ENCODE results near the gene HCFC1R1.
"Not testable (repeated sequence)": the region's sequence is repeated elsewhere in the genome, so short reads cannot be mapped to it uniquely, and the experiment has no call there.

DNA sequence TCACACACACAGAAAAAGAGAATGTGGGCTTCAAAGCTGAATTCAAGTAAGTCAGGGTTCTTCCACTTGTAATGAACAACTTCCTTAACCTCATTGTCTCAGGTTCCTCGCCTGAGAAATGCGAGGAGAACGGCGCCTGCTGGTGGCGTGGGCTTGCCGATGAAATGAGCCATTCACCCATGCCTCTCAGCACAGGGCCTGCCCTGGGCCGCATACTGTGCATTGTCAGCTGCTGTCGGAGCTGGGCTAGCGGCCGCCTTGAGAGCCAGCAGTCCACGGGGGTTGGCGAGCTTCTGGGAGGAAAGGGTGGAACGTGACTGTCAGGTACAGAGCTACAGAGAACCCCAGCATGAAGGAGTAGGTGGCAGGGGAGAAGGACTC lies 29.6 kb upstream of the HCFC1R1 start:
- not testable (repeated sequence) for TF ChIP-seq POLR2A (IDR thresholded peaks at IDR 0.05; ENCODE audit: low read length); GATA1 (IDR thresholded peaks at IDR 0.05; ENCODE audit: low read depth, low read length)
